CD4-positive, alpha-beta T cell (primary cell): ENCODE results near the gene PTPRM. TPM values are rescaled to one million over a fixed set of nuclear protein-coding genes. Genes with fewer than 3 reads are reported as not detected.

ENCODE experiments used
- ATAC-seq: fragments of 200-7000 bp; cut with Tn5 transposase; one replicate; pipeline ENCODE4 v1.10.0; 2022; ENCODE audit warnings: mild to moderate bottlenecking; ENCODE audit not compliant: poor library complexity
- CTCF ChIA-PET: fragments of 350-600 bp; sonication (Branson Sonifier 250); formaldehyde crosslinking; loops from one replicate; lab custom pipeline; 2021; ENCODE audit warnings: antibody characterized with exemption, inconsistent platforms; lab: Charles Lee
- POLR2A ChIA-PET: fragments of 350-600 bp; sonication (Branson Sonifier 250); formaldehyde crosslinking; loops from one replicate; lab custom pipeline; 2021; ENCODE audit warnings: antibody characterized with exemption, inconsistent platforms; lab: Charles Lee
- DNase-seq, 14 experiments: peaks; one replicate each; pipeline ENCODE4 v3.0.0-alpha.2; 2013 to 2020; ENCODE audit warnings: mixed read lengths in 2 of 14
- H3K27ac ChIP-seq, 2 donors: one replicate each; pipeline versions ENCODE4 v1.5.1 to v1.7.0; 2013; ENCODE audit warnings: low read length in 2 of 2, low read depth in 1 of 2, mild to moderate bottlenecking in 1 of 2
- H3K27me3 ChIP-seq, 2 experiments: 1 replicate in 1 of 2; 2 replicates in 1 of 2; pipeline versions ENCODE4 v1.6.1 to v1.7.0; 2013; ENCODE audit warnings: low read length in 2 of 2, control low read depth in 1 of 2, mild to moderate bottlenecking in 1 of 2, moderate library complexity in 1 of 2; ENCODE audit not compliant: insufficient read depth in 2 of 2, control insufficient read depth in 1 of 2
- H3K36me3 ChIP-seq: one replicate; pipeline ENCODE4 v1.6.1; 2013; ENCODE audit warnings: low read length, control low read depth; ENCODE audit not compliant: insufficient read depth
- H3K4me1 ChIP-seq: one replicate; pipeline ENCODE4 v1.6.1; 2013; ENCODE audit warnings: low read length, control low read depth; ENCODE audit not compliant: insufficient read depth
- H3K4me3 ChIP-seq: one replicate; pipeline ENCODE4 v1.5.1; 2013; ENCODE audit warnings: mild to moderate bottlenecking, low read length, moderate library complexity
- H3K9me3 ChIP-seq, 2 experiments: 1 replicate in 1 of 2; 2 replicates in 1 of 2; pipeline versions ENCODE4 v1.6.1 to v1.7.0; 2013; ENCODE audit warnings: low read length in 2 of 2, mild to moderate bottlenecking in 2 of 2, control low read depth in 1 of 2, moderate library complexity in 1 of 2; ENCODE audit not compliant: control insufficient read depth in 1 of 2, insufficient read depth in 1 of 2
- H3K27ac Mint-ChIP-seq: one replicate; pipeline ENCODE4 v1.8.0; 2020; ENCODE audit warnings: mixed read lengths
- H3K27me3 Mint-ChIP-seq: one replicate; pipeline ENCODE4 v1.8.0; 2021; ENCODE audit warnings: mixed read lengths
- H3K36me3 Mint-ChIP-seq: one replicate; pipeline ENCODE4 v1.8.0; 2021; ENCODE audit warnings: low read depth, mixed read lengths
- H3K4me1 Mint-ChIP-seq: one replicate; pipeline ENCODE4 v1.8.0; 2021; ENCODE audit warnings: low read depth, mixed read lengths
- H3K4me3 Mint-ChIP-seq: one replicate; pipeline ENCODE4 v1.8.0; 2020; ENCODE audit warnings: mild to moderate bottlenecking, mixed read lengths
- H3K9me3 Mint-ChIP-seq: one replicate; pipeline ENCODE4 v1.8.0; 2020; ENCODE audit warnings: mixed read lengths
- intact Hi-C, 2 experiments: fragments of 100-400 bp; cut with DNase I in 1 of 2; cut with micrococcal nuclease in 1 of 2; formaldehyde crosslinking; loops; one replicate each; pipeline versions ENCODE4 v1.15.1 to v1.9.0; 2023 to 2025; cut with DNase I, micrococcal nuclease
- total RNA-seq, 174 experiments: library from RNA in 2 of 174; stranded (reverse) in 2 of 174; gene quantifications; one replicate each; pipeline ENCODE4 v1.2.3 and lab custom pipeline; 2021 to 2026
- TF ChIP-seq, protein P1 (sequence below): fragments of 200-600 bp; IDR thresholded peaks from one replicate; pipeline ENCODE4 v1.8.0; 2022; ENCODE audit warnings: antibody characterized with exemption, mild to moderate bottlenecking

The PTPRM gene
- total RNA-seq, 2 experiments from 2014 or later: 21.7 to 21.9 TPM

DNA sequence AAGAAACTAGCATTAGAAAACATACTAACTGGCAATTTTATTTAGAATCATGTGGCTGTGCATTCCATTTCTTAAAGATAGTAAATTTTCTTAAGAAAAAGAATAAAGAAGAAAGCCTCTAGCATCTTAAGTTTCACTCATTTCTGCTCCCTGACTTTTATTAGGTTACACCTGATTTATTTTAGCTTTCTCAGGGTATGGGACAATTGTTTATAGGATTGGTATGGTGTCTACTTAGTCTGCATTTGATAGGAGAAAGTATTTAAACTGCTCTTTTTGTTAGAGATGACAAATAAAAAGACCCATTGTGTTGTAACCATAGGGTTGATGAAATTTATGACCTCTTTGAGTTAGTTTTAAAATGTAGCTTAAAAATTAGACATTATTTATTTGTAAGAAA lies 115.2 kb downstream of the PTPRM start:
- no peaks in the 10 kb centered on the region for H3K4me1 ChIP-seq
- no peak overlapping the region for H3K4me3 ChIP-seq
- ChIA-PET POLR2A (no interaction called here), CTCF (no interaction called here)
- no peaks in the 10 kb centered on the region for H3K27me3 ChIP-seq
- ATAC-seq (no peak), DNase-seq (no peak)
- H3K27ac Mint-ChIP-seq: no peak overlapping the region
- H3K27me3 Mint-ChIP-seq: no peaks in the 10 kb centered on the region
- H3K36me3 ChIP-seq: no peaks in the 10 kb centered on the region
- no peaks in the 10 kb centered on the region for H3K9me3 Mint-ChIP-seq
- H3K4me3 Mint-ChIP-seq: no peak overlapping the region
- no peaks in the 10 kb centered on the region for H3K4me1 Mint-ChIP-seq
- H3K9me3 ChIP-seq: peaks cover 0 to 4% of the 10 kb centered on the region in 2 experiments
- no peak overlapping the region for H3K27ac ChIP-seq
- intact Hi-C loops: no loop called here
- H3K36me3 Mint-ChIP-seq: no peaks in the 10 kb centered on the region
- TF ChIP-seq, protein P1, sequence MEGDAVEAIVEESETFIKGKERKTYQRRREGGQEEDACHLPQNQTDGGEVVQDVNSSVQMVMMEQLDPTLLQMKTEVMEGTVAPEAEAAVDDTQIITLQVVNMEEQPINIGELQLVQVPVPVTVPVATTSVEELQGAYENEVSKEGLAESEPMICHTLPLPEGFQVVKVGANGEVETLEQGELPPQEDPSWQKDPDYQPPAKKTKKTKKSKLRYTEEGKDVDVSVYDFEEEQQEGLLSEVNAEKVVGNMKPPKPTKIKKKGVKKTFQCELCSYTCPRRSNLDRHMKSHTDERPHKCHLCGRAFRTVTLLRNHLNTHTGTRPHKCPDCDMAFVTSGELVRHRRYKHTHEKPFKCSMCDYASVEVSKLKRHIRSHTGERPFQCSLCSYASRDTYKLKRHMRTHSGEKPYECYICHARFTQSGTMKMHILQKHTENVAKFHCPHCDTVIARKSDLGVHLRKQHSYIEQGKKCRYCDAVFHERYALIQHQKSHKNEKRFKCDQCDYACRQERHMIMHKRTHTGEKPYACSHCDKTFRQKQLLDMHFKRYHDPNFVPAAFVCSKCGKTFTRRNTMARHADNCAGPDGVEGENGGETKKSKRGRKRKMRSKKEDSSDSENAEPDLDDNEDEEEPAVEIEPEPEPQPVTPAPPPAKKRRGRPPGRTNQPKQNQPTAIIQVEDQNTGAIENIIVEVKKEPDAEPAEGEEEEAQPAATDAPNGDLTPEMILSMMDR: no peak

DNA sequence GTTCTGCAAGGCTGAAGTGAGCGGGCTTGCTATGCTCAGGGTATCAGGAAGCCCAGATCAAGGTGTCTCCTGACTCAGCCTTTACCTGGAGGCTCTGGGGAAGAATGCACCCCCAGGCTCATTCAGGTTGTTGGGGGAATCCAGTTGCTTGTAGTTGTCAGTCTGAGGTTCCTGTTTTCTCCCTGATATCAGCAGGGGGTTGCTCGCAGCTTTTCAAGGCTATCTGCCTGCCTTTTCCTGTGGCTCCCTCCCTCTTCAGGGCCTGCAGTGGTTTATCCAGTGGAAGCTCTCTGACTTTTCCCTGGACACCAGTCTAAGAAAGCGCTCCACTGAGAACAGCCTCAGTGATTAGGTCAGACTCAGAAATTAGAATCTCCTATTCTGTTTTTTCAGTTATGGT lies 116.6 kb downstream of the PTPRM start:
- DNase-seq: no peak
- ChIA-PET CTCF (no interaction called here), POLR2A (no interaction called here)
- intact Hi-C loops: no loop called here
- Histone ChIP-seq H3K27me3 (no peaks in the 10 kb centered on the region), H3K4me1 (no peaks in the 10 kb centered on the region), H3K4me3 (no peak overlapping the region), H3K9me3 (peaks cover 0 to 4% of the 10 kb centered on the region in 2 experiments), H3K27ac (no peak overlapping the region), H3K36me3 (no peaks in the 10 kb centered on the region)
- Mint-ChIP-seq H3K4me3 (no peak overlapping the region), H3K27ac (no peak overlapping the region), H3K4me1 (no peaks in the 10 kb centered on the region), H3K27me3 (no peaks in the 10 kb centered on the region), H3K36me3 (no peaks in the 10 kb centered on the region), H3K9me3 (no peaks in the 10 kb centered on the region)
- no peak for ATAC-seq
- TF ChIP-seq, protein P1: no peak

DNA sequence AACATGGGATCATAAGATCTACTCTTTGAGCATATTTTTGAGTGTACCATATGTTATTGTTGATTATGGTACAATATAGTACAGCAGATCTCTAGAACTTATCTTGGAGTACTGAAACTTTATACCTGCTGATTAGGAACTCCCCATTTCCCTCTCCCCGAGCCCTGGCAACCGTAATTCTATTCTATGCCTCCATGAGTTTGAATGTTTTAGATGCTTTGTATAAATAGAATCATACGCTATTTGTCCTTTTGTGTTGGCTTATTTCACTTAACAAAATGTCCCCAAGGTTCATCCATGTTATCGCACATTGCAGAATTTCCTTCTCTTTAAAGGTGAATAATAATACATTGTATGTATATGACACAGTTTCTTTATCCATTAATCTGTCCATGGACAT lies 117.2 kb downstream of the PTPRM start:
- H3K27me3 Mint-ChIP-seq: no peaks in the 10 kb centered on the region
- no peaks in the 10 kb centered on the region for H3K36me3 Mint-ChIP-seq
- intact Hi-C loops: no loop called here

More for the DNA sequence above, 117.2 kb downstream of the PTPRM start:
- no peak for ATAC-seq
- Histone ChIP-seq H3K36me3 (no peaks in the 10 kb centered on the region), H3K27ac (no peak overlapping the region), H3K4me3 (no peak overlapping the region), H3K27me3 (no peaks in the 10 kb centered on the region), H3K9me3 (peaks cover 0 to 2% of the 10 kb centered on the region in 2 experiments), H3K4me1 (no peaks in the 10 kb centered on the region)
- Mint-ChIP-seq H3K27ac (no peak overlapping the region), H3K4me1 (no peaks in the 10 kb centered on the region), H3K4me3 (no peak overlapping the region), H3K9me3 (no peaks in the 10 kb centered on the region)
- ChIA-PET CTCF (no interaction called here), POLR2A (no interaction called here)
- DNase-seq: no peak
- TF ChIP-seq, protein P1: no peak
